OCI-LY3 (cell line): ENCODE data around the gene KMT2E.

ENCODE experiments used
- CTCF ChIP-seq: fragments of 200-600, 300-600 bp; sonication (generic); IDR thresholded peaks from 2 replicates; pipeline ENCODE4 v1.5.1; 2014; ENCODE audit warnings: antibody characterized with exemption, low read length, low read depth
- EZH2phosphoT487 ChIP-seq: fragments of 200-600 bp; shearing (Covaris generic); IDR thresholded peaks from 2 replicates; pipeline ENCODE4 v1.6.1; 2018; ENCODE audit warnings: antibody characterized with exemption, mixed run types, low read depth

DNA sequence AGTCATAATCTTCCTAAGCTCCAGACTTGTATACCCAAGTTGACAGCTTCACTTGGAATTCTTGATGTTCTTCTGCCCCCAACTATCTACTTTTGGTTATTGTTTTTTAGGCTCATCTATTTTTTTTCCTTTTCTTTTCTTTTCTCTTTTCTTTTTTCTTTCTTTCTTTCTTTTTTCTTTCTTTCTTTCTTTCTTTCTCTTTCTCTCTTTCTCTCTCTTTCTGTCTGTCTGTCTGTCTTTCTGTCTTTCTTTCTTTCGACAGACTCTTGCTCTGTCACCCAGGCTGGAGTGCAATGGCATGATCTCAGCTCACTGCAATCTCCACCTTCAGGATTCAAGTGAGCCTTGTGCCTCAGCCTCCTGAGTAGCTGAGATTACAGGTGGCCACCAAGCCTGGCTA lies 36.5 kb downstream of the KMT2E start:
- no peak for TF ChIP-seq CTCF
- TF ChIP-seq EZH2phosphoT487 = no peak
